HG02759 (cell line): Measurements from ENCODE around the gene P2RX4.

Source experiments
- ATAC-seq: cut with Tn5 transposase; IDR thresholded peaks from one replicate; pipeline ENCODE4 v1.9.1; 2021; ENCODE audit warnings: mild to moderate bottlenecking, moderate library complexity; ENCODE audit not compliant: unreplicated experiment

Gene P2RX4

GRCh38 chr12:121240484-121241101 lies 30.7 kb downstream of the P2RX4 start:
- ATAC-seq = no peak

GRCh38 chr12:121241156-121241970 lies 31.4 kb downstream of the P2RX4 start:
- no peak for ATAC-seq

GRCh38 chr12:121245031-121245430 lies 35.1 kb downstream of the P2RX4 start:
- no peak for ATAC-seq

- no peak for ATAC-seq
Measured at GRCh38 chr12:121245951-121246350, 36.0 kb downstream of the P2RX4 start.

- ATAC-seq = no peak
Measured at GRCh38 chr12:121246893-121247557, 37.1 kb downstream of the P2RX4 start.

- peak; percentile 91 for ATAC-seq
Measured at GRCh38 chr12:121248622-121249021, 38.7 kb downstream of the P2RX4 start.

GRCh38 chr12:121250359-121250758 lies 40.4 kb downstream of the P2RX4 start:
- ATAC-seq = no peak

- no peak for ATAC-seq
Measured at GRCh38 chr12:121251838-121252237, 41.9 kb downstream of the P2RX4 start.

- no peak for ATAC-seq
Measured at GRCh38 chr12:121252712-121253345, 42.9 kb downstream of the P2RX4 start.

GRCh38 chr12:121253638-121254335 lies 43.9 kb downstream of the P2RX4 start:
- ATAC-seq = no peak

- ATAC-seq = no peak
Measured at GRCh38 chr12:121255433-121255832, 45.5 kb downstream of the P2RX4 start.

GRCh38 chr12:121257704-121258449 lies 47.9 kb downstream of the P2RX4 start:
- peak; percentile 53 for ATAC-seq

- ATAC-seq = no peak
Measured at GRCh38 chr12:121259074-121259473, 49.1 kb downstream of the P2RX4 start.

- no peak for ATAC-seq
Measured at GRCh38 chr12:121260091-121260490, 50.2 kb downstream of the P2RX4 start.

- ATAC-seq = no peak
Measured at GRCh38 chr12:121261398-121261797, 51.5 kb downstream of the P2RX4 start.

GRCh38 chr12:121263206-121263935 lies 53.4 kb downstream of the P2RX4 start:
- no peak for ATAC-seq

GRCh38 chr12:121264135-121264534 lies 54.2 kb downstream of the P2RX4 start:
- no peak for ATAC-seq

GRCh38 chr12:121264951-121265515 lies 55.1 kb downstream of the P2RX4 start:
- no peak for ATAC-seq

GRCh38 chr12:121267822-121268221 lies 57.9 kb downstream of the P2RX4 start:
- ATAC-seq = no peak
